Activated CD4-positive, alpha-beta T cell treated with anti-CD3 and anti-CD28 coated beads, Interleukin-2, amount 10 ng/mL, durations not matched to agents 24 days and 14 days (primary cell): ENCODE results near the gene RAB4B. TPM values are rescaled to one million over a fixed set of nuclear protein-coding genes. Genes with fewer than 3 reads are reported as not detected.

Source experiments
- DNase-seq: peaks from one replicate; pipeline ENCODE4 v3.0.0; 2022
- H3K27ac Mint-ChIP-seq: one replicate; pipeline ENCODE4 v1.8.0; 2022; ENCODE audit warnings: mild to moderate bottlenecking, mixed read lengths
- H3K27me3 Mint-ChIP-seq: one replicate; pipeline ENCODE4 v1.8.0; 2022; ENCODE audit warnings: mixed read lengths
- H3K36me3 Mint-ChIP-seq: one replicate; pipeline ENCODE4 v1.8.0; 2022; ENCODE audit warnings: low read depth, mild to moderate bottlenecking, mixed read lengths
- H3K4me1 Mint-ChIP-seq: one replicate; pipeline ENCODE4 v1.8.0; 2021; ENCODE audit warnings: mixed read lengths
- H3K4me3 Mint-ChIP-seq: one replicate; pipeline ENCODE4 v1.8.0; 2022; ENCODE audit warnings: mild to moderate bottlenecking, moderate library complexity, mixed read lengths
- H3K9me3 Mint-ChIP-seq: one replicate; pipeline ENCODE4 v1.8.0; 2021; ENCODE audit warnings: mixed read lengths
- intact Hi-C: fragments of 100-400 bp; cut with micrococcal nuclease; formaldehyde crosslinking; loops from one replicate; pipeline ENCODE4 v1.15.1; 2023
- total RNA-seq: library from RNA; stranded (reverse); gene quantifications from 2 replicates; pipeline ENCODE4 v1.2.3, GENCODE V29; 2022

Gene RAB4B
- total RNA-seq, 1 donor from 2014 or later, result 36.3 TPM

- H3K27me3 Mint-ChIP-seq, result no peaks in the 10 kb centered on the region
- H3K36me3 Mint-ChIP-seq, result peaks cover 4% of the 10 kb centered on the region
- no peak for DNase-seq
- H3K27ac Mint-ChIP-seq, result no peak overlapping the region
- H3K9me3 Mint-ChIP-seq, result no peaks in the 10 kb centered on the region
- intact Hi-C loops, result no loop called here
- H3K4me3 Mint-ChIP-seq, result no peak overlapping the region
- no peaks in the 10 kb centered on the region for H3K4me1 Mint-ChIP-seq
Observed at GRCh38 chr19:40742886-40743285, 35.2 kb upstream of the RAB4B start.

GRCh38 chr19:40743926-40744325, 34.1 kb upstream of the RAB4B start:
- Mint-ChIP-seq H3K27me3 (no peaks in the 10 kb centered on the region), H3K4me1 (peaks cover 5% of the 10 kb centered on the region), H3K27ac (no peak overlapping the region), H3K4me3 (no peak overlapping the region), H3K36me3 (peaks cover 2% of the 10 kb centered on the region), H3K9me3 (no peaks in the 10 kb centered on the region)
- DNase-seq, result no peak
- intact Hi-C loops, result no loop called here

GRCh38 chr19:40744554-40745401, 33.3 kb upstream of the RAB4B start:
- Mint-ChIP-seq H3K4me3 (no peak overlapping the region), H3K4me1 (peaks cover 13% of the 10 kb centered on the region), H3K9me3 (no peaks in the 10 kb centered on the region), H3K27ac (no peak overlapping the region), H3K27me3 (no peaks in the 10 kb centered on the region), H3K36me3 (no peaks in the 10 kb centered on the region)
- intact Hi-C loops, result no loop called here
- peak; percentile 65 for DNase-seq

GRCh38 chr19:40745402-40745780, 32.7 kb upstream of the RAB4B start:
- intact Hi-C loops, result no loop called here
- Mint-ChIP-seq H3K27me3 (no peaks in the 10 kb centered on the region), H3K36me3 (peaks cover 1% of the 10 kb centered on the region), H3K4me1 (peaks cover 19% of the 10 kb centered on the region), H3K4me3 (no peak overlapping the region), H3K27ac (no peak overlapping the region), H3K9me3 (no peaks in the 10 kb centered on the region)
- DNase-seq, result no peak

GRCh38 chr19:40747536-40747935, 30.5 kb upstream of the RAB4B start:
- intact Hi-C loops, result no loop called here
- Mint-ChIP-seq H3K9me3 (no peaks in the 10 kb centered on the region), H3K4me1 (peaks cover 24% of the 10 kb centered on the region), H3K36me3 (peaks cover 19% of the 10 kb centered on the region), H3K27me3 (no peaks in the 10 kb centered on the region), H3K4me3 (no peak overlapping the region), H3K27ac (no peak overlapping the region)
- DNase-seq, result no peak

GRCh38 chr19:40750058-40750873, 27.8 kb upstream of the RAB4B start, which contains the start of gene ACTMAP:
ACTMAP (minus strand) TSS chr19:40750477; CDS start chr19:40749803, 674 bp downstream.
- Mint-ChIP-seq H3K27me3 (no peaks in the 10 kb centered on the region), H3K4me1 (peaks cover 37% of the 10 kb centered on the region), H3K36me3 (peaks cover 34% of the 10 kb centered on the region), H3K27ac (peak within 1 kb of the TSS; percentile 100), H3K9me3 (no peaks in the 10 kb centered on the region), H3K4me3 (peak within 1 kb of the TSS; percentile 92)
- peak; percentile 100 for DNase-seq
- intact Hi-C loops, result loop anchor here (1.0 to 10.0 kb wide), 7 partner anchors 34 to 513 kb away; partner anchors contain the start of genes COQ8B, EGLN2 and SERTAD3

- peaks cover 39% of the 10 kb centered on the region for H3K36me3 Mint-ChIP-seq
- peak; percentile 99 for DNase-seq
- H3K27me3 Mint-ChIP-seq, result no peaks in the 10 kb centered on the region
- intact Hi-C loops, result loop anchor here (1.0 to 10.0 kb wide), 9 partner anchors 26 to 512 kb away; partner anchors contain the start of genes COQ8B, EGLN2 and SERTAD3
- peaks cover 42% of the 10 kb centered on the region for H3K4me1 Mint-ChIP-seq
- peak within 1 kb of the TSS; percentile 92 for H3K4me3 Mint-ChIP-seq
- no peaks in the 10 kb centered on the region for H3K9me3 Mint-ChIP-seq
- H3K27ac Mint-ChIP-seq, result peak within 1 kb of the TSS; percentile 100
Observed at GRCh38 chr19:40750874-40751537, 27.0 kb upstream of the RAB4B start, which contains the start of gene SNRPA. SNRPA (plus strand) TSS chr19:40751203; CDS start chr19:40751409, 206 bp downstream.

GRCh38 chr19:40752257-40752781, 25.7 kb upstream of the RAB4B start:
- H3K4me3 Mint-ChIP-seq, result peak overlapping the region; percentile 92
- H3K27ac Mint-ChIP-seq, result peak overlapping the region; percentile 100
- intact Hi-C loops, result loop anchor here (5.0 to 10.0 kb wide), 2 partner anchors 88 to 310 kb away; partner anchors contain the start of gene SERTAD3
- no peaks in the 10 kb centered on the region for H3K27me3 Mint-ChIP-seq
- H3K36me3 Mint-ChIP-seq, result peaks cover 49% of the 10 kb centered on the region
- no peaks in the 10 kb centered on the region for H3K9me3 Mint-ChIP-seq
- no peak for DNase-seq
- H3K4me1 Mint-ChIP-seq, result peaks cover 49% of the 10 kb centered on the region

GRCh38 chr19:40754611-40755247, 23.3 kb upstream of the RAB4B start:
- H3K27me3 Mint-ChIP-seq, result no peaks in the 10 kb centered on the region
- H3K4me1 Mint-ChIP-seq, result peaks cover 44% of the 10 kb centered on the region
- H3K4me3 Mint-ChIP-seq, result peak overlapping the region; percentile 87
- intact Hi-C loops, result loop anchor here (1.0 to 10.0 kb wide), 3 partner anchors 23 to 312 kb away; partner anchors contain the start of gene SERTAD3
- no peaks in the 10 kb centered on the region for H3K9me3 Mint-ChIP-seq
- peaks cover 65% of the 10 kb centered on the region for H3K36me3 Mint-ChIP-seq
- DNase-seq, result peak; percentile 76
- peak overlapping the region; percentile 97 for H3K27ac Mint-ChIP-seq

- H3K4me1 Mint-ChIP-seq, result peaks cover 39% of the 10 kb centered on the region
- peaks cover 69% of the 10 kb centered on the region for H3K36me3 Mint-ChIP-seq
Observed at GRCh38 chr19:40755248-40755624, 22.8 kb upstream of the RAB4B start.

GRCh38 chr19:40755791-40756190, 22.3 kb upstream of the RAB4B start:
- peak overlapping the region; percentile 69 for H3K27ac Mint-ChIP-seq
- peak overlapping the region; percentile 87 for H3K4me3 Mint-ChIP-seq
- H3K27me3 Mint-ChIP-seq, result no peaks in the 10 kb centered on the region
- H3K36me3 Mint-ChIP-seq, result peaks cover 72% of the 10 kb centered on the region
- H3K9me3 Mint-ChIP-seq, result no peaks in the 10 kb centered on the region
- peaks cover 38% of the 10 kb centered on the region for H3K4me1 Mint-ChIP-seq
- DNase-seq, result no peak
- intact Hi-C loops, result loop anchor here (1.0 to 10.0 kb wide), 3 partner anchors 22 to 91 kb away; no protein-coding TSS in a partner anchor

More at GRCh38 chr19:40755248-40755624, 22.8 kb upstream of the RAB4B start:
- Mint-ChIP-seq H3K27me3 (no peaks in the 10 kb centered on the region), H3K4me3 (peak overlapping the region; percentile 87), H3K27ac (peak overlapping the region; percentile 69), H3K9me3 (no peaks in the 10 kb centered on the region)
- intact Hi-C loops, result loop anchor here (1.0 to 10.0 kb wide), 2 partner anchors 22 to 90 kb away; no protein-coding TSS in a partner anchor
- DNase-seq, result no peak

- Mint-ChIP-seq H3K9me3 (no peaks in the 10 kb centered on the region), H3K4me3 (peak overlapping the region; percentile 18), H3K36me3 (peaks cover 70% of the 10 kb centered on the region), H3K4me1 (peaks cover 40% of the 10 kb centered on the region), H3K27me3 (no peaks in the 10 kb centered on the region), H3K27ac (peak overlapping the region; percentile 58)
- no peak for DNase-seq
- intact Hi-C loops, result loop anchor here (1.0 to 10.0 kb wide), 2 partner anchors 36 to 92 kb away; no protein-coding TSS in a partner anchor
Observed at GRCh38 chr19:40756502-40757110, 21.4 kb upstream of the RAB4B start.
